ENCODE measurements around the gene ELMOD3.
A peak's percentile ranks its signal among the peaks of the same experiment; 100 is the strongest.
"Not testable (repeated sequence)": the region's sequence is repeated elsewhere in the genome, so short reads cannot be mapped to it uniquely, and the experiment has no call there.

The ELMOD3 gene

DNA sequence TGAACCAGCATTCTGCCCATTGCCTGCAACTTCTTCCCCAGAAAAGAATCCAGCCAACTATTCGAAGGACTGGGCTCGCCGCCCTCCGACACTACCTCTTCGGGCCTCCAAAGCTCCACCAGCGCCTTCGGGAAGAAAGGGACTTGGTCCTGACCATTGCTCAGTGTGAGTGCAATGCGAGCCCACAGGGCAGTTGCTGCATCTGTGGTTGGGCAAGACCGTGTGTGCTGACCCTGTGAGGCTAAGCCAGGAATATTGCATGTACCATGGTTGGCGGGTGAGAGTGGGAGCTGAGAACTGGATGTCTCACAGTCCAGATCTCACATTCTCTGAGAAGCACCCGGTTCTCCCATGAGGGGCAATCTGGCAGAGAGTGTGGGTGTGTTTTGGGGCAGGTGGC lies 16.5 kb downstream of the ELMOD3 start:
- H3K36me3 Mint-ChIP-seq (ENCODE audit: low read depth): peaks cover 10% of the 10 kb centered on the region
- DNase-seq (ENCODE audit: low spot score): no peak
- H3K4me3 Mint-ChIP-seq: no peak overlapping the region
- no peaks in the 10 kb centered on the region for H3K4me1 Mint-ChIP-seq (ENCODE audit: low read depth)
- H3K9me3 Mint-ChIP-seq: no peaks in the 10 kb centered on the region
- no peak overlapping the region for H3K27ac Mint-ChIP-seq
- H3K27me3 Mint-ChIP-seq (ENCODE audit: low read depth): no peaks in the 10 kb centered on the region

GRCh38 chr2:85376291-85377065 lies 21.9 kb downstream of the ELMOD3 start:
- no peaks in the 10 kb centered on the region for H3K27me3 Mint-ChIP-seq (ENCODE audit: low read depth)
- H3K4me1 Mint-ChIP-seq (ENCODE audit: low read depth): no peaks in the 10 kb centered on the region
- H3K36me3 Mint-ChIP-seq (ENCODE audit: low read depth): peaks cover 46% of the 10 kb centered on the region
- H3K9me3 Mint-ChIP-seq: peaks cover 9% of the 10 kb centered on the region
- H3K27ac Mint-ChIP-seq: no peak overlapping the region
- H3K4me3 Mint-ChIP-seq: no peak overlapping the region
- no peak for DNase-seq (ENCODE audit: low spot score)

DNA sequence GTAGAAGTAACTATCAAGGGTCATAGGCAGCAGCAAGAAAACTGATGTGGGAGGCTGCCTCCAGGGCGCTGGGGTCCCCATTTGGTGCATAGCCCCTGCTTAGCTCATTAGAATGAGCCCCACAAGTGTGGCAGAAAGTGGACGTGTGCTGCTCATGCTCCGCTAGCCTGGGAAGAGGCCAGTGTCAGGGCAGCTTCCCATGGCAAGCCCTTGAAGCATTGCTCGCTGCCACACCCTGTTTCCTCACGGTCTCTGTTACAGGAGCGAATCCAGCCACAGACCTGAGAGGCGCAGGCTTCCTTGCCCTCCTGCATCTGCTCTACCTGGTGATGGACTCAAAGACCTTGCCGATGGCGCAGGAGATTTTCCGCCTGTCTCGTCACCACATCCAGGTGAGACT lies 22.5 kb downstream of the ELMOD3 start:
- peaks cover 9% of the 10 kb centered on the region for H3K9me3 Mint-ChIP-seq
- no peak overlapping the region for H3K4me3 Mint-ChIP-seq
- no peak for DNase-seq (ENCODE audit: low spot score)
- H3K4me1 Mint-ChIP-seq (ENCODE audit: low read depth): no peaks in the 10 kb centered on the region
- H3K27ac Mint-ChIP-seq: no peak overlapping the region
- H3K27me3 Mint-ChIP-seq (ENCODE audit: low read depth): no peaks in the 10 kb centered on the region
- peaks cover 49% of the 10 kb centered on the region for H3K36me3 Mint-ChIP-seq (ENCODE audit: low read depth)

GRCh38 chr2:85378257-85378656 lies 23.7 kb downstream of the ELMOD3 start:
- Mint-ChIP-seq H3K4me3 (no peak overlapping the region), H3K27me3 (ENCODE audit: low read depth) (no peaks in the 10 kb centered on the region), H3K4me1 (ENCODE audit: low read depth) (no peaks in the 10 kb centered on the region), H3K9me3 (peaks cover 9% of the 10 kb centered on the region), H3K27ac (no peak overlapping the region), H3K36me3 (ENCODE audit: low read depth) (peaks cover 51% of the 10 kb centered on the region)
- DNase-seq (ENCODE audit: low spot score): no peak

GRCh38 chr2:85380048-85380447 lies 25.5 kb downstream of the ELMOD3 start:
- H3K4me3 Mint-ChIP-seq: no peak overlapping the region
- no peak for DNase-seq (ENCODE audit: low spot score)
- H3K9me3 Mint-ChIP-seq: peaks cover 9% of the 10 kb centered on the region
- H3K36me3 Mint-ChIP-seq (ENCODE audit: low read depth): peaks cover 52% of the 10 kb centered on the region
- no peaks in the 10 kb centered on the region for H3K27me3 Mint-ChIP-seq (ENCODE audit: low read depth)
- no peaks in the 10 kb centered on the region for H3K4me1 Mint-ChIP-seq (ENCODE audit: low read depth)
- no peak overlapping the region for H3K27ac Mint-ChIP-seq

GRCh38 chr2:85383151-85383550 lies 28.6 kb downstream of the ELMOD3 start:
- DNase-seq (ENCODE audit: low spot score); H3K9me3 Mint-ChIP-seq; H3K27ac Mint-ChIP-seq; H3K27me3 Mint-ChIP-seq (ENCODE audit: low read depth); H3K4me1 Mint-ChIP-seq (ENCODE audit: low read depth); H3K4me3 Mint-ChIP-seq: not testable (repeated sequence)
- peaks cover 46% of the 10 kb centered on the region for H3K36me3 Mint-ChIP-seq (ENCODE audit: low read depth)

GRCh38 chr2:85383850-85384249 lies 29.3 kb downstream of the ELMOD3 start:
- no peak for DNase-seq (ENCODE audit: low spot score)
- H3K27ac Mint-ChIP-seq: no peak overlapping the region
- H3K36me3 Mint-ChIP-seq (ENCODE audit: low read depth): peaks cover 40% of the 10 kb centered on the region
- peaks cover 6% of the 10 kb centered on the region for H3K9me3 Mint-ChIP-seq
- H3K4me3 Mint-ChIP-seq: no peak overlapping the region
- no peaks in the 10 kb centered on the region for H3K4me1 Mint-ChIP-seq (ENCODE audit: low read depth)
- no peaks in the 10 kb centered on the region for H3K27me3 Mint-ChIP-seq (ENCODE audit: low read depth)

DNA sequence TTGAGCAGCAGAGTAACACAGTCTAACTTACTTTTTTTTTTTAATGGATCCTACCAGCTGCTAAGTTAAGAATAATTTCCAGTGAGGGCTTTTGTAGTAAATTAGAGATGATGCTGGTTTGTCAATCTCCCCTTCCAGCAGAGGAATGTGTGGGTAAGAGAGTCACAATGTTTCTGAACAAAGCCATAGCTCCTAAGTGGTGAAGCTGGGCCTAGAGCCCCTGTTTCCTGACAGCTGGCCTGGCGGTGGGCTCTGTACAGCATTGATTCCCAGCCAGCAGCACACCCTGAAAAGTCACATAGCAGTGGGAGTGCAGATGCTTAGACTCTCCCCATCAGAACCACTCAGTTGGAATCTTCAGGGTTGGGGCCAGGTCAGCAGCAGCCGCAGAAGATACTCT lies 31.2 kb downstream of the ELMOD3 start:
- H3K4me1 Mint-ChIP-seq (ENCODE audit: low read depth): no peaks in the 10 kb centered on the region
- H3K4me3 Mint-ChIP-seq: no peak overlapping the region
- no peaks in the 10 kb centered on the region for H3K9me3 Mint-ChIP-seq
- peaks cover 40% of the 10 kb centered on the region for H3K36me3 Mint-ChIP-seq (ENCODE audit: low read depth)
- no peak for DNase-seq (ENCODE audit: low spot score)
- H3K27me3 Mint-ChIP-seq (ENCODE audit: low read depth): no peaks in the 10 kb centered on the region
- no peak overlapping the region for H3K27ac Mint-ChIP-seq

GRCh38 chr2:85387754-85388153 lies 33.2 kb downstream of the ELMOD3 start:
- Mint-ChIP-seq H3K36me3 (ENCODE audit: low read depth) (peaks cover 40% of the 10 kb centered on the region), H3K27me3 (ENCODE audit: low read depth) (no peaks in the 10 kb centered on the region), H3K27ac (no peak overlapping the region), H3K4me3 (no peak overlapping the region), H3K9me3 (no peaks in the 10 kb centered on the region), H3K4me1 (ENCODE audit: low read depth) (peaks cover 5% of the 10 kb centered on the region)
- no peak for DNase-seq (ENCODE audit: low spot score)

GRCh38 chr2:85388878-85389538 lies 34.4 kb downstream of the ELMOD3 start:
- H3K4me3 Mint-ChIP-seq: no peak overlapping the region
- H3K9me3 Mint-ChIP-seq: no peaks in the 10 kb centered on the region
- no peaks in the 10 kb centered on the region for H3K27me3 Mint-ChIP-seq (ENCODE audit: low read depth)
- no peak for DNase-seq (ENCODE audit: low spot score)
- H3K4me1 Mint-ChIP-seq (ENCODE audit: low read depth): peaks cover 12% of the 10 kb centered on the region
- peaks cover 43% of the 10 kb centered on the region for H3K36me3 Mint-ChIP-seq (ENCODE audit: low read depth)
- H3K27ac Mint-ChIP-seq: no peak overlapping the region

- Mint-ChIP-seq H3K4me3 (no peak overlapping the region), H3K27ac (no peak overlapping the region), H3K27me3 (ENCODE audit: low read depth) (no peaks in the 10 kb centered on the region), H3K4me1 (ENCODE audit: low read depth) (peaks cover 13% of the 10 kb centered on the region), H3K36me3 (ENCODE audit: low read depth) (peaks cover 39% of the 10 kb centered on the region), H3K9me3 (no peaks in the 10 kb centered on the region)
- DNase-seq (ENCODE audit: low spot score): peak; percentile 51
Observed at GRCh38 chr2:85390941-85391669, 36.5 kb downstream of the ELMOD3 start.

DNA sequence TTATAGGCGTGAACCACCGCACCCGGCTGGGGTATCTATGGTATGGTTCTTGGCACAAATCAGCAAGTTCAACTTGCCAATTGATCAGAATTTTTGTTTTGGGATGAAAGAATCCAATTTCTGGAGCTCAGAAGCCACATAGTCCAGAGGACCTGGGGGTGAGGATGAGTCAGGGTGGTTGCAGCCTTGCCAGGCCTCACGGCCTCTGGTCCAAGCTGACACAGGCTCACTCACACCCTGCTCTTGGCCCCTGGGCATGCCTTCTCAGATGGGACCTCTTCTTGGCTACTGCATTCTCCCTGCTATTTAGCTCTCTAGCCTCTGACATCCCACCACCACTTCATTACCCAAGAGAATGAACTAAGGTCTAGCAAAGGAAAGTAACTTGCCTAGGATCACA lies 39.3 kb downstream of the ELMOD3 start:
- Mint-ChIP-seq H3K27me3 (ENCODE audit: low read depth) (no peaks in the 10 kb centered on the region), H3K4me3 (no peak overlapping the region), H3K4me1 (ENCODE audit: low read depth) (peaks cover 23% of the 10 kb centered on the region), H3K9me3 (no peaks in the 10 kb centered on the region), H3K27ac (peak overlapping the region; percentile 57), H3K36me3 (ENCODE audit: low read depth) (peaks cover 54% of the 10 kb centered on the region)
- no peak for DNase-seq (ENCODE audit: low spot score)

GRCh38 chr2:85394261-85394681 lies 39.7 kb downstream of the ELMOD3 start:
- peaks cover 27% of the 10 kb centered on the region for H3K4me1 Mint-ChIP-seq (ENCODE audit: low read depth)
- H3K27me3 Mint-ChIP-seq (ENCODE audit: low read depth): no peaks in the 10 kb centered on the region
- peak overlapping the region; percentile 57 for H3K27ac Mint-ChIP-seq
- no peak for DNase-seq (ENCODE audit: low spot score)
- H3K4me3 Mint-ChIP-seq: no peak overlapping the region
- peaks cover 53% of the 10 kb centered on the region for H3K36me3 Mint-ChIP-seq (ENCODE audit: low read depth)
- H3K9me3 Mint-ChIP-seq: no peaks in the 10 kb centered on the region

DNA sequence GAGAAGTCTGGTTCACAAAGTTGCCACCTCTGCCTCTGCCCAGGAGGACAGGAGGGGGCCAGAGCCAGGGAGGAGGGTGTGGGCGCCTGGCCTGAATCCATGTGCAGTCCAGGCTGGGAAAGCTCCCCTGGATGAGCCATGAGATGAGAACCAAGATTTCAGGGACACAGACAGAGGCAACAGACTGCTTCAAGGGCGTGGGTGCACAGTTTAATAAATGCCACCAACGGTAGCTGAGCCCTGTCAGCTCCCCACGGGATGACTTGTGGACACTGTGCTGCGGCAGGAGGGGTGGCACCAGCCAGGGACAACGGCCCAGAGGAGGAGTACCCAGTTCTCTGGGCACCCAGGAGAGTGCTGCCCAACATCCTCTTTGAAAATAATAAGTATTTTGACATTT lies 40.4 kb downstream of the ELMOD3 start:
- Mint-ChIP-seq H3K36me3 (ENCODE audit: low read depth) (peaks cover 52% of the 10 kb centered on the region), H3K4me3 (no peak overlapping the region), H3K4me1 (ENCODE audit: low read depth) (peaks cover 28% of the 10 kb centered on the region), H3K27me3 (ENCODE audit: low read depth) (no peaks in the 10 kb centered on the region), H3K27ac (no peak overlapping the region), H3K9me3 (no peaks in the 10 kb centered on the region)
- DNase-seq (ENCODE audit: low spot score): no peak

All from T-helper 2 cell treated with Interferon-gamma antibody and Interleukin-4, amounts not matched to agents 5 μg/mL and 100 μg/mL, for 36 hours (primary cell).